Measurements from ENCODE around the gene KHDRBS2.

The KHDRBS2 gene

DNA sequence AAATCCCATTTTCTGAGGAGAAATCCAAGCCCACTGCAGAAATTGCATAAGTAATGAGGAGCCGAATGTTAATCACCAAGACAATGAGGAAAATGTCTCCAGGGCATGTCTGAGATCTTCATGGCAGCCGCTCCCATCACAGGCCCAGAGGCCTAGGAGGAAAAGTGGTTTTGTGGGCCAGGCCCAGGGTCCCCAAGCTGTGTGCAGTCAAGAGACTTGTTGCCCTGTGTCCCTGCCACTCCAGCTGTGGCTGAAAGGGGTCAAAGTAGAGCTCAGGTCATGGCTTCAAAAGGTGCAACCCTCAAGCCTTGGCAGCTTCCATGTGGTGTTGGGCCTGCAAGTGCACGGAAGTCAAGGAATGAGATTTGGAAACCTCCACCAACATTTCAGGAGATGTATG lies 276.6 kb downstream of the KHDRBS2 start:
- DNase-seq: no peak

DNA sequence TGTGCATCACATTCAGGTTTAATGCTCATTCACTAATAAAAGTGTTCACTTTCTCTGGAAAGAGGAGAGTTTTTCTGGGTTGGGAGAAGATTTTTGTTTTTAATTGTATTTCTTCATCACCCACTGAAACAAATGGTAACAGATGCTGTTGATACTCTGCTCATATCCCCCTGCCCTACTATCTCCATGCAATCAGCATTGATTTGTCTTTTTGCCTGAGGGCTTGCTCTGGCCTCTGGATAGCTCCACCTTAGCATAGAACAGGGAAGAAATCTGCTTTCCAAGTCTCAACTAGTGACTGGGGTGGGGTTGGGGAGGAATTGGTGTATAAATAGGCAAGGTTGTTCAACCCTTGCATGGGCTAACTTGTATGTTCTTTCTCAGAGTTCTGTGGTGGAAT lies 296.4 kb downstream of the KHDRBS2 start:
- no peak for DNase-seq

DNA sequence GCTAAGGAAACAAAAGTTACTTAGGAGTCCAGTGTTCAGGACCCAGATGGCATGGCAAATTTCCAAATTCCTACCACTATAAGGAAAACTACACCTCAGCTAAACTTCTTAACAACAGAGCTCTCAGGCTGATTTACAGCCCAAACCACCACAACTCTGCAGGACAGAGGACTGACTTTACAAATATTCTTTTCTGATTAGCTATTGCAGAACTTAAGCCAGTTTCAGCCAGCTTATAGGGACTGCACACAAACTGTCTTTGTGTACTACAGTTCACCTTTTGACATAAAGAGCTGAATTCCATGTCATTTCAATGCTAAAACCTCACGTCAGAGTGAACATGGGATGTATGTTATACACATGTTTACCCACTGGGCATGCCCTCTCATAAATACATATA lies 305.4 kb downstream of the KHDRBS2 start:
- DNase-seq: no peak

DNA sequence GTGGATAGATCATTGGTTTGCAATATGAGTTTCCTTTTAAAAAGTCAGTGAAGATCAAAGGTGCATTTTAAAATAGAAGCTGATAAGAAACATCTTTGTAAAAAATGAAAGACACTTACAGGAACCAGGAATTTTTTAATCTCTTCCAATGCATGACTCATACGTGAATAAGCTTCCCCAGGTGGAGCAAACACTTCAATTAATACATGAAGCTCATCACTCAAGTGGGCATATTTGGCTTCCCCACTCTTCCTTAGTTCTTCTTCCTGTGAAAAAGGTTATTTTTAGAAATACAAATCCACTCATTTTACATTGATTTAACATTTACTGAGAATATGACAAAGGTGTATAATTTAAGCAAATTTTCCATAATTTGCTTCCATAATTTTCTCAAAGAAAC lies 308.1 kb downstream of the KHDRBS2 start:
- no peak for DNase-seq

DNA sequence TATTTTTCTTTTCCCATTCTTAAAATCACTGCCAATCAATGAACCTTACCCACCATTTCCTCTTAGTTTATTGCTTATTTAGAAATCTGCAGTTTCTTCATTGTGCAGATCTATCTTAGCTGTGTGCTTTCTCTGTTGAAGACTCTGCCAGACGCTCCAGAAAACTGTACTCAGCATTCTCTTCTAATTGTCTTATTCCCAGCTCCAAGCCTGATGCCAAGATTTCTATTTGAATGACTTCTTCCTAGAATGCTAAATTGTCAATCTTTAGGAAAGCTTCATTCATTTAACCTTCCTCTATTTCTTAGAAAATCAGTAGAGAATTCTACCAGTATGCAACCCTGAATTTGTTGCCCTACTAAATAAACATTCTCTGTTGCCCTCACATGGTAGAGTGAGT lies 308.9 kb downstream of the KHDRBS2 start:
- DNase-seq: no peak

DNA sequence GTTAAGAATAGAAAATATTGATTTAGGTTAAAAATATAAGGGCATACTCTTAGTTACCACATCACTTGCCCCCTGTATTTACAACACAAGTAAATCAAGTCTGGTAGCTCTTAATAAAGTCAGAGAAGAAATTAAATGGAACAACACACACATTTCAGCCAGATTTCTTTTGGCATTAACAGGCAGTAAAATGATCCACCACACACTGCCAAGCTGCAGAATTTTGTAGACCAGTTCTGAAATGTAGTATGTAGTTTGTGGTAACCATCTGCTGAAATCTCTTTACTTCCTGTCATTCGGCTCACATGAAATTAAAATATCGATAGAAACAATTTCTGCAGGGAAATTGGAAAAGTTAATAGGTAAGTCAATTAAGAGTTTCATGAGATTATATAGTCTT lies 326.8 kb downstream of the KHDRBS2 start:
- no peak for DNase-seq

DNA sequence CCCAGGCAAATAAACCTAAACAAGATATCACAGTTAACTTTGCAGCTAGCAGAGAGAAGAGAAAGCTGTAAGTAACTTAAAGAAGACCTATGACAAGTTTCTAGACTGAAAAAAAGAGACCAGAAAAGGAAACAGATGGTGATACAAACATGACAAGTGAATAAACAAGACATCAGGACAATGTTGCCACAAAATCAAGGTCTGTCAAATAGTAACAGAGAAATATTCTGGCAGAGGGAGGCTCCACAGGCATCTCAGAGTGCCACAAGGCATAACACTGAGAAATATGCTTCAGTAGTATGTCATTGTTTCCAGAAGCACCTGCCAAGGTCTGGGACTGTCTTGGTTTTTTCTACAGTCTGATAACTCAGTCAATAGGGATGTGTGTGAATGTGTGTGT lies 332.2 kb downstream of the KHDRBS2 start:
- DNase-seq: no peak

DNA sequence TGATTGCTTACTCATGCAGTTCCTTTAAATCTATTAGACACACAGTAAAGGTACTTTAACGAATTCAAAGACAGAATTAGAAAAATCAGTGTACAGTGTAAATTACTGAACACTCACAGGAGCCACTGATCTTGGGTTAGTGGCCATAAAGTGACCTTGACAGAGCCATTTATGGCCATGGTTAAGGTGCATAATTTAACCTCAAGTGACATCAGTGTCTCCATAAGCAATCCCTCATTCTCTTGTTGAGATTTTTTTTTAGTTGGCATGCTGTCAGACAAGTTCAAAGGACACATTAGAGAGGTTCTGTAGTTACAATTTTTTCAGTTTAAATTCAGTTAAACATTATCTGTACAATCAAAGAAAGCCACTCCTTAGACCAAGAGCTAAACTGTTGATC lies 334.4 kb downstream of the KHDRBS2 start:
- no peak for DNase-seq

DNA sequence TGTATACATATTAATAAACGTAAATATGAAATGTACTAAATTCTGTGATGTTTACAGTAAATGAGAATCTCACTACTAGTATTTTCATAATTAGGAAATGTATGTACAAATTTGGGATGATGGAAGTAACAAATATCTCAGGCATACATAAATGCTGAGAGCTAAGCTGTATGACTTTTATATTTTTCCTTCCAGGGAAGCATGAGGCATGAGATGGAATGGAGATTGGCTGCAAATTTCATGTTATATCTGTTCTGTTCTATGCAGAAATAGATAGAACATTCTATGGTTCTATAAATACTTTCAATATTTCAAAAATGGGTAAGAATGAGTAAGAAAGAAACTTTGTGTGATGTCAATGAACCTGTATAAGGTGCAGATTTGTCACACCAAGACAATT lies 335.2 kb downstream of the KHDRBS2 start:
- DNase-seq: no peak

DNA sequence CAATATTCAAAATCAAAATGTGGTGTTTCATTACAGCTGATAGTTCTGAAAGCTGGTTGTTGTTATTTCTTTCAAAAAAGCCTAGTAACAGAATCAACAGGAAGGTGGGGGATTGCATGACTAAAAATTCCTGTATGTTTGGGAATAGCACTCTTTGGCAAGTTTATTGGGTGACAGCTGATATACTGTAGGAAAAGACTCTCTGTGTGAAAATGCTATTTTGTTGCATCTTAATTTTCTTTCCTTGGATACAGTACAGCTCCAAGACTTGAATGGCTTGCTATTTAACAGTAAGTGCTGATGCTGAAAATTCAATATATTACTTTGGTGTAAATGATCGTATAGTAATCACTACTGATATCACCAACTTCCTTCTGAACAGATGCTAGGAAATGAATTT lies 336.1 kb downstream of the KHDRBS2 start:
- DNase-seq: no peak

DNA sequence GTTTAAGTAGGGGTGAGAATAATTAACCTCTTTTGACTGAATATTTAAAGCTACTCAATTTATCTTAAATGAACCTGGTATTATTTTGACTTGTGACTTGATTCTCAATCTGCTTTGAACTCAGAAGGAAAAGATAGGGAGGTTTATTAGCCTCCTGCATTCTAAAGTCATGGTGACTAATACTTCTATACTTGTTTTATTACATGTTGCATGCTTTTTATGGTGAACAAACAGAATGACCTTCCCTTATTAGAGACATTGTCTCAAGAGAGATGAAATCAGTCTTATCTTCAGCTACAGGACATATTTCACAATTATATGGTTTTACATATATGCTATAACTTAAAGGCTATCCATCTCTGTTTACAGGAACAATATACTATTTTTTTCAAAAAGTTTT lies 336.9 kb downstream of the KHDRBS2 start:
- DNase-seq: no peak

DNA sequence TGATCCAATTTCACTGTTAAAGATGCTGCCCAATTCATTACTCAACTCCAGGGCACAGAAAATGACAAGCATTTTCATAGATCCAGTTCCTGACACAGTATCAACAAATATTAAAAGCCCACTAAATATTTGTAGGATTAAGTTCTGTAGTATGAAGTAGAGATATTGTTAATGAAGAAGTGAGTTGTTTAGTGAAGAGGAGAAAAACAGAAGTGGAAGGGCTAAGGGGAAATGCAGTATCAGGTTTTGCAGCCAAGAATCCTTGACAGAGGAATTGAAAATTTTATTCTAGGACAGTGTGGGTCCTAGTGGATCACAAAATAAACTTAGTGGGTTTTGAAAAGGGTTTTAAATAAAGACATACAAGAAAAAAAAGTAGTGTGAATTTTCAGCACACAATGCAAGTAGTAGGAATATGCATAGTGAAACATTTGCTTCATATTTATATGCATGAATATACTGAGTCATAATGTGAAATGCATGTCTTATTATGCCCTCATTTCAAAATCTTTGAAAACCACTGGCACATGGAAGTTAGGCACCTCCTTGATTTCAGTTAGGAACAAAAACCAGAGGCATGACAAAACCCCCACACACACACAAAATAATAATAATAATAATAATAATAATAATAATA lies 338.6 kb downstream of the KHDRBS2 start:
- DNase-seq: no peak

DNA sequence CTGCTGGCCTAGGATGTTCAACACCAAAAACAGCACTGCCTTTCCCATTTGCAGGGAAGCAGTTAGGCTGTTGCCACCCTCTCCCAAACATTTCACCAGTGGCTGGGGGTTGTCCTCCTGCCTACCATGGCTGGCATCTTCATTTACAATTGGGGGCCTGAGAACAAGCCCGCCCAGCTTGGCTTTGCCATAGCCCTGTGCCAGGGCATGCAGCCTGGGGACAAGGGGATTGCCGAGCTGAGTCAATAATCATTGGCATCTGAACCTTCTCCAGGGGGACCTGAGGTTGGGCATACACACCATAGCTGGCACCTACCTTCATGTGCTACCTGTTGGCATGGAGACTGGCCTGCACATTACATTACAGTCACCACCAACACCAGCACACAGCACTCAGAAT lies 345.1 kb downstream of the KHDRBS2 start:
- no peak for DNase-seq

DNA sequence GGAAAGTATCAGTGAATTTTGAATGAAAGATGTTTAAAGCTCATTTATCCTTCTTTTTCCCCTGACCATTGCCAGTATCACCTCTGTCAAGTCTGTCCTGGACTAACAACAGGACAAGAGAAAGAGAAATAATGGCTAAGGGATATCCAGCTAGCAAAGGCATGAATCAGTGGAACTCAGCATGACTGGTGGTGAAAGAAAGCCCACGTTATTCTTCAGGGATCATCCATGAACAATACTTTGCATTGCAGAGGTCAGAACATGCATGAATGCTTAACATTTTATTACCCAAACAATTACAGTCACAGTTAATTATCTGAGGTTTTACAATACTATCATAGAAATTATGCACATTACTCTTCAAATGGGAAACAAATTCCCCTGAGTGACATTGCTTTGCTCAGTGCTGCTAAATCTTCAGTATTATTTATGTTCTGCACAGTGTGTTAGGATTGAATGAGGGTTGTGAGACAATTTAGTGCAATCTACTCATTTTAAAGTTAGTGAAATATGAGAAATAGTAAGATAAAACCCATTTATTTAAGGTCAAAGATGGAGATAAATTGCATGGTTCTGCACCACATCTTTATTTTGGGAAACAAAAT lies 350.7 kb downstream of the KHDRBS2 start:
- no peak for DNase-seq

DNA sequence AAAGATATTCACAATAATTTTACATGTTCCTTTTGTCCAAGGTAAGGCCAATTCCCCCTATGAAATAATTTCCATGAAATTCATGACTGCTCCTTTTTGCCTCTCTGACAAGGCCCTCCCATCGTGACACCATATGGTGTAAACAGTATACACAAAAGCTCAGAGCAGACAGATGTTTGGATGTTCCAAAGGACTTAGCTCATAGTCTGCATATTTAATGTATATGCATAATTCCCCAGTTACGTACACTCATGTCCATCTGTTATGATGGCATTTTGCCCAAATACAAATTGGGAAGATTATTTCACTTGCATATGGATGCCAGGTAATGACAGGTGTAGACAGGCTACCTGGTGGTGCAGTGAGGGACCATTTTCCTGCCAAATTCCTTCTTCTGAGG lies 376.5 kb downstream of the KHDRBS2 start:
- no peak for DNase-seq

DNA sequence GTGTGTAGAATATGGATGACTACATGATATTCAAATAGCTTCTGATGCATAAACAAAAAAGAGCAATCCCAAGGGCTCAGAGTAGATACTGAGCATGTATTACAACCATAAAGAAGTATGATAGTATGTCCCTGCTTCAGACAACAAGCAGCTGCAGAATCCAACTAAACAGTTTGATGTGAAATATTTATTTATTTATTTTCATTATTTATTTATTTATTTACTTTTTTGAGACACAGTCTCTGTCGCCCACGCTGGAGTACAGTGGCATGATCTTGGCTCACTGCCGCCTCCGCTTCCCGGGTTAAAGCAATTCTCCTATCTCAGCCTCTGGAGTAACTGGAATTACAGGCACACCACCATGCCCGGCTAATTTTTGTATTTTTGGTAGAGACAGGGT lies 384.3 kb downstream of the KHDRBS2 start:
- DNase-seq: no peak

DNA sequence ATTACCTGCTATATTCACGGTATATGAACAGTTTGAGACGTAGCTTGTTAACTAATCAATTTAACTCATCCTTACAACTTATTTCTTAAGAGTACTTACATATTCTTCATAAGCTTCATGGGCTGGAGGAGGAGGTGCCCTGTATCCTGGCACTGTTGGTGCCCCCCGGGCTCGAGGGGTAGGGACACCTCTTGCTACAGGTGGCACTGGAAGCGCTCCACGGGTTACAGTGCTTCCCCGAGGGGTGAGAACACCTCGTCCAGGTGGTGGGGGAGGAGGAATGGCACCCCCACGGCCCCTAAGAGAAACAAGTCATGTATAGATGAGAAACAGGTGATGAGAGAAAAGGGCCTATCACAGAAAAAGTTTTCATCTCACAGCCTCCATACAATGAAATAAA lies 391.5 kb downstream of the KHDRBS2 start:
- no peak for DNase-seq

DNA sequence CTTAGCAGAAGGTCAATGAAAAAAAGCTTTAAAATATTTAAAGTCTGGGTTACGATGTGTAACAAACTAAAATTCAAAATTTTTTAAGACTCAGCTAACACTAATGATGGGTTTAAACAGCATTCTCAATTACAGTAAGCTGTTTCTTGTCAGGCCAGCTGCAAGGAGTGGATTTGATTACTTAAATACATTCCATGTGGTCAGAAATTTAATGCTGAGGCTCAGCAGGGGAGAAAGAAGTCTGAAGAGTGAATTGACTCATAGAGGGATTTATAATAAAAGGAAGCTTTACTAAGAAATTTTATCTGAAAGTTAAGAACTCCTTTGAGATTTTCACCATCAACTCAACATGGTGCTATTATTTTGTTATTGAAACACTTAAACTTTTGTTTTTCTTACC lies 398.6 kb downstream of the KHDRBS2 start:
- no peak for DNase-seq

DNA sequence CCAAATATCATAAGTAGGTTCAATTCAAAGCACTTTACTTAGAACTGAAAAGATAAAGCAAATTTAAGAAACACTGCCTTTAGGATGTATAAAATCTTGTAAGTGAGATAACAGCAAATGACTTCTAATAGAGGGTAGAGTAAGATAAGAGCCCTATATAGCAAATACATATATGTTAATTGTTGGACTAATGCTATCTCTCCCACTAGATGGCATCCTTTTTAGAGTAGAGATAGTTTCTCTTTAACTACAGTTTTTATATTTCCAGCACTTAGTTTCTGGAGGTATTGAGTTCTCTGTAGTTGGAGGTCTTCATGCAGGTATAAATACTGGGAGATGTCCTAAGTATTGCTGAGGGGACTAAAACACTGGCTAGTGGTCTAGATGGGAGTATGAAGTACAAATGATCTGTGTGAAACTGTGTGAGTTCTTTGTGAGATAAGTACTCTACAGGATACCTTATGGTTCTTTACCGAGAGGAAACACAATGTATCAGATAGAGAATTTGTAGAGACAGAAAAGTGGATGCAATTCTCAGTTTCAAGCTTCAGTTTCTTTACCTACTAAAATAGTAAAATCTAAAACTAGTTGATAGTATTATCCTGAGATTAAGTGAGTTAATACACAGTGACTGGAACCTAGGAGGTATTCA lies 399.3 kb downstream of the KHDRBS2 start:
- no peak for DNase-seq

DNA sequence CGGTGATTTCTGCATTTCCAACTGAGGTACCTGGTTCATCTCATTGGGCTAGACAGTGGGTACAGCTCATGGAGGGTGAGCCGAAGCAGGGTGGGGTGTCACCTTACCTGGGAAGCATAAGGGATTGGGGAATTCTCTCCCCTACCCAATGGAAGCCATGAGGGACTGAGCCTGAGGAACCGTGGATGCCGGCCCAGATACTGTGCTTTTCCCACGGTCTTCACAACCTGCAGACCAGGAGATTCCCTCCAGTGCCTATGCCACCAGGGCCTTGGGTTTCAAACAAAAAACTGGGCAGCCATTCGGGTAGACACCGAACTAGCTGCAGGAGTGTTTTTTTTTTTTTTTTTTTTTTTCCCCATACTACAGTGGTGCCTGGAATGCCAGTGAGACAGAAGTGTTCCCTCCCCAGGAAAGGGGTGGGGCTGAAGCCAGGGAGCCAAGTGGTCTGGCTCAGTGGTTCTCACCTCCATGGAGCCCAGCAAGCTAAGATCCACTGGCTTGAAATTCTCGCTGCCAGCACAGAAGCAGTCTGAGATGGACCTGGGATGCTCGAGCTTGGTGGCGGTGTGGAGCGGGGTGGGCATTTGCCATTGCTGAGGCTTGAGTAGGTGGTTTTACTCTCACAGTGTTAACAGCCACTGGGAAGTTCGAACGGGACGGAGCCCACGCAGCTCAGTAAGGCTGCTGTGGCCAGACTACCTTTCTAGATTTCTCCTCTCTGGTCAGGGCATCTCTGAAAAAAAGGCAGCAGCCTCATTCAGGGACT lies 416.2 kb downstream of the KHDRBS2 start:
- DNase-seq: no peak

DNA sequence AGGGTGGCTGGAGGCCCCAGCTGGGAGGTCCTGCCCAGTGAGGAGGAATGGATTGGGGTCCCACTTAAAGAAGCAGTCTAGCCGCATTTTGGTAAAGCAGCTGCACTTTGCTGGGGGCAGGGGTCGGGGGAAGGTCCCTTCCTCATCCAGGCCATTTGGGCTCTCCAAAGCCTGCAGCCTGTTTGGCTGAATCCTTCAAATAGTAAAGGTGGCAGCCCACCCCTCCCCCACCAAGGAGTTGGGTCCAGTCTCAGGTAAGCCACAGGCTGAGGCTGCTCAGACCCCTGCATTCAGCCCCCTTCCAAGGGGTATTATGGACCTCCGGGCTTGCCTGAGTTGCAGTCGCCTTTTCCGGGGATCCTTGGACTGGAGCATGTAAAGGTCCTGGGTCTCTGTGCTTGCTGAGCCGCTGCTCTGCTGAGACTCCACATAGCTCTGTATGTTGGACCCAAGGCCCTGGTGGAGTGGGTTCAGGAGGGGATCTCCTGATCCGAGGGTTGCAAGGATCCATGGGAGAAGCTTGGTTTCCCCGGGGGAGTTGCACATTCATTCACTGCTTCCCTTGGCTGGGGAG lies 417.4 kb downstream of the KHDRBS2 start:
- DNase-seq: no peak

DNA sequence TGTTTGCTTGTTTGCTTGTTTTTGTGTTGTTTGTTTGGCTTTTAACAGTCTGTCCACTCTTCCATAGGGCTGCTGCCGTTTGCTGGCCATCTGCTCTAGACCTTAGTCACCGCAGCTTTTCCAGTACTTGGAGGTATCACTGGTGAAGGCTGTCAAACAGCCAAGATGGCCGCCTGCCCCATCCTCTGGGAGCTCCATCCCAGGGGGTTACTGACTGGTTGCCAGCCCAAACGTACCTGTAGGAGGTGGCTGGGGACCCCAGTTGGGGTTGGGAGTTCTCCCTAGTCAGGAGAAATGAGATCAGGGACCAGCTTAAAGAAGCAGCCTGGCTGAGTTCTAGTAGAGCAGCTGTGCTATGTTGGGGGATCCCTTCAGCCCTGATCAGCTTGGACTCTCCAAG lies 418.4 kb downstream of the KHDRBS2 start:
- no peak for DNase-seq

DNA sequence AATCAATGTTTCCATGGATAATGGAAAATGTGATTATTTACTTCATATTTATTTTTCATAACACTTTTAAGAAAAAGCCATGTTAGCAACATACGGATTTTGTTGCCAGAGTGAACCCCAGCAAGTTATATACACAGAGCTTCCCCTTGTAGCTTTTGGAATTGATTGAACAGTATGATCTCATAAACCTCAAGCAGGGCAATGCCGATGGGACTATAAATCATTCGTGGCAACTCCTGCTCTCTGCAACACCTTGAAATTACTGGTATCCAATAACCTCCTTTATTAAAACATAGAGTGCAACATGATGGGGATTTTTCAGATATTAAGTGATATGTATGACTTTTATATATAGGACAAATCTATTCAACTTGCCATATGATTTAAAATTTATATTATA lies 428.5 kb downstream of the KHDRBS2 start:
- DNase-seq: no peak

DNA sequence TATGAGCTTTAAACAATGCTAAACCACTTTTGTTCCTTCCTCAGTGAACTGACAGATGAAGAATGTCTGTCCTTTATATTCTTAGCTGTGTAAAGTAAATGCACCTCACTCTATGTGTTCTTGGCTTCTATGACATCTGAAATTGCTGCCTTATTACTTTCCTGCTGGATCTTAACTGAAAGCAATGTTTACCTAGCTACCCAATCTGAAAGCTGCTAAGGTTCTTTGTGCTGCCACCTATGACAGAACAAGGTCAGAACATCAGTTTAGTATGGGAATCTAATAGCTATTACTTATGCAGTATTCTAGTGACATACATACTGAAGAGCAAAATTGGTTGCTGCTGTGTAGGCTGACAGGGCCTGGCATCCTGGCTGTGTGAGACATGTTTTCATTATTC lies 444.1 kb downstream of the KHDRBS2 start:
- DNase-seq: no peak

Data from NCI-H2107 (cell line).